NCI-H774 (cell line): Measurements from ENCODE around the gene TBC1D25.

Experiments used
- DNase-seq: peaks from one replicate; lab custom pipeline; 2025; lab: John Stamatoyannopoulos, UW

The TBC1D25 gene

DNA sequence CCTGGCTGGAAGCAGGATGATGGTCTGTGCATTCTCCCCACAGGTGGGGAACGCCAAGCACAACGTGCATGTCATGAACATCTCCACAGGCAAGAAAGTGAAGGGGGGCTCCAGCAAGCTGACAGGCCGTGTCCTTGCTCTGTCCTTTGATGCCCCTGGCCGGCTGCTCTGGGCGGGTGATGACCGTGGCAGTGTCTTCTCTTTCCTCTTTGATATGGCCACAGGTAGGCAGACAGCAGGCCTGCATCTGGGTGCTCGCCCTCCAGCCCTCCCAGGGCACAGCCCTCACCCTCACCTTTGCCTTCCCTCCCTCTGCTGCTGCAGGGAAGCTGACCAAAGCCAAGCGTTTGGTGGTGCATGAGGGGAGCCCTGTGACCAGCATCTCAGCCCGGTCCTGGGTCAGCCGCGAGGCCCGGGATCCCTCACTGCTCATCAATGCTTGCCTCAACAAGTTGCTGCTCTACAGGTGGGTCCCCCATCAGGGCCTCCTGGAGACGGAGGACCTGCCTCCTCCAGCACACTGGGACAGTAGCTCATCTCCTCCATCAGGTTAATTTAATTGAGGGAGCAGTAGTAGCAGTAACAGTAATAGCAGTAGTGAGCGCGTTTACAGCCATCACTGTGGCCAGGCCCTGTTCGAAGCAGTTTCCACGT lies 62.4 kb downstream of the TBC1D25 start:
- DNase-seq = no peak

DNA sequence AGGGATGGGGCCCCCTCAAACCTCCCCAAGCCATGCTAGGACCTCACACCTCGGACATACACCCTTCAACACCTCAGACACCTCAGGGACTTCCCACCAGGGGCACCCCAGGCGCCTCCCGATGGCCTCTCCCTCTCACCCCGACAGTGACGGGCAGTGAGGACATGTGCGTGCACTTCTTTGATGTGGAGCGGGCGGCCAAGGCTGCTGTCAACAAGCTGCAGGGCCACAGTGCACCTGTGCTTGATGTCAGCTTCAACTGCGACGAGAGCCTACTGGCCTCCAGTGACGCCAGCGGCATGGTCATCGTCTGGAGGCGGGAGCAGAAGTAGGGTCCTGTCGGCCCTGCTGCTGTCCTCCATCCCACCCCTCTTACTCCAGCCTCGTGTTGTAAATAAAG lies 65.2 kb downstream of the TBC1D25 start:
- no peak for DNase-seq

DNA sequence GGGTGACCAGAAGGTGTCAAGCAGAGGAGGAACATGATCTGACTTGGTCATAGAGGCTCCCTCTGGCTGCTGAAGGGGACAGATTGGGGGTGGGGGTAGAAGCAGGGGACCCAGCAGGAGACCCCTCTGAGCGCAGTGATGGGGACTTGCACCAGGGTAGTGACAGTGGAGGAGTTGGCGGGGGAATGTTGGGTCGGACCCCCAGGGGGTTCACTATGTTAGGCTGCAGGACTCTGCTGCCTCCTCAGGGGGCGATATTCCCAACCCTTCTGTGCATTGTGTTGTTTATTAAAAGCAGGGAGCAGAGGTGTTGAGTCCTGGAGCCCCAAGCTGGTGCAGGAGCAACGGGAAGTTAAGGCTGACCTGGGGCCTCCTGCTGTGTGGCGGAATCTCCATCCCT lies 66.6 kb downstream of the TBC1D25 start:
- DNase-seq = no peak

DNA sequence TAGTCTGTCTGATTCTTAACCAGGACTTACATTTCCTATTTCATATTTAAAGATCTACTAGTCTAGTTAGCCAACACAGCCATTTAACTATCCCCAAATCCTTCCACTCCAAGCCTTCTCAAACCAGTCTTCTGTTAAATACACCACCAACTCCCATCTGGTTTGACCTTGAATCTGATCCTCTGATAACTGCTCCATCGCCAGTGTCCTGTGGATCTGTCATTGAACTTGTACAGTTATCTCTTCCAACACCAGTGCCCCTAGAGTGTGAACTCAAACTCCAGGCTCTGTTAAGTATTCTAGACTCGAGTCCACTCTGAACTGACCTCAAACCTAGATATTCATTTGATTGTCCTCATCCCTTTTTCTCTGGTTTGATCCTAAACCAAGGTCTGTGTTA lies 72.2 kb downstream of the TBC1D25 start:
- no peak for DNase-seq
